Adipocyte (in vitro differentiated cells): ENCODE data around the gene COMMD10.
"Not testable (repeated sequence)": the region's sequence is repeated elsewhere in the genome, so short reads cannot be mapped to it uniquely, and the experiment has no call there.

Experiments used
- DNase-seq: peaks from one replicate; pipeline ENCODE4 v3.0.0-alpha.2; 2015; ENCODE audit warnings: low read depth
- H3K27me3 ChIP-seq: replicated peaks from 2 replicates; pipeline ENCODE4 v1.7.0; 2013; ENCODE audit warnings: mild to moderate bottlenecking, low read length, moderate library complexity; ENCODE audit not compliant: control insufficient read depth, insufficient read depth
- H3K36me3 ChIP-seq: 2 replicates; pipeline ENCODE4 v1.7.0; 2013; ENCODE audit warnings: low read length, mild to moderate bottlenecking, moderate library complexity; ENCODE audit not compliant: control insufficient read depth, insufficient read depth, severe bottlenecking
- H3K4me1 ChIP-seq: 2 replicates; pipeline ENCODE4 v1.7.0; 2013; ENCODE audit warnings: mild to moderate bottlenecking, low read length, moderate library complexity; ENCODE audit not compliant: control insufficient read depth, insufficient read depth
- H3K4me3 ChIP-seq: 2 replicates; pipeline ENCODE4 v1.7.0; 2013; ENCODE audit warnings: mild to moderate bottlenecking, low read length, moderate library complexity
- H3K9ac ChIP-seq: 2 replicates; pipeline ENCODE4 v1.7.0; 2013; ENCODE audit warnings: mild to moderate bottlenecking, low read length, moderate library complexity
- H3K9me3 ChIP-seq: 2 replicates; pipeline ENCODE4 v1.7.0; 2013; ENCODE audit warnings: mild to moderate bottlenecking, low read length, moderate library complexity; ENCODE audit not compliant: control insufficient read depth

The COMMD10 gene

DNA sequence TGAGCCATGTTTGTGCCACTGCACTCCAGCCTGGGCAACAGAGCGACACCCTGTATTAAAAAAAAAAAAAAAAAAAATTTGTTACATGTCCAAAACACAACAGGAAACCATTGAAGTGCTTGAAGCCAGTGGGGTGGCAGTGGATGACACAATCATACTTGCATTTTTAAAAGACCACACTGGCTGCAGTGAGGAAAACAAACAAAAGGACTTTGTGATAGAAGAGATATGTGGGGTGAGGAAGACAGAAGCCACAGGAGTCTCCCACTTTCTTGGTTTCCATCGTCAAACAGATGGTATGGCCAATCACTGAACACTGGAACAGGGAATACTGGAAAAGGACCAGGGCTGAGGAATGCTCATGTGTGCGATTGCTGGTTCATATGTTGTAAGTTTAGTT, 20.9 kb upstream of the COMMD10 start:
- DNase-seq = no peak
- no peaks in the 10 kb centered on the region for H3K27me3 ChIP-seq
- H3K4me3 ChIP-seq = no peak overlapping the region
- no peak overlapping the region for H3K9ac ChIP-seq
- H3K36me3 ChIP-seq = no peaks in the 10 kb centered on the region
- peaks cover 4% of the 10 kb centered on the region for H3K4me1 ChIP-seq
- H3K9me3 ChIP-seq = no peaks in the 10 kb centered on the region

DNA sequence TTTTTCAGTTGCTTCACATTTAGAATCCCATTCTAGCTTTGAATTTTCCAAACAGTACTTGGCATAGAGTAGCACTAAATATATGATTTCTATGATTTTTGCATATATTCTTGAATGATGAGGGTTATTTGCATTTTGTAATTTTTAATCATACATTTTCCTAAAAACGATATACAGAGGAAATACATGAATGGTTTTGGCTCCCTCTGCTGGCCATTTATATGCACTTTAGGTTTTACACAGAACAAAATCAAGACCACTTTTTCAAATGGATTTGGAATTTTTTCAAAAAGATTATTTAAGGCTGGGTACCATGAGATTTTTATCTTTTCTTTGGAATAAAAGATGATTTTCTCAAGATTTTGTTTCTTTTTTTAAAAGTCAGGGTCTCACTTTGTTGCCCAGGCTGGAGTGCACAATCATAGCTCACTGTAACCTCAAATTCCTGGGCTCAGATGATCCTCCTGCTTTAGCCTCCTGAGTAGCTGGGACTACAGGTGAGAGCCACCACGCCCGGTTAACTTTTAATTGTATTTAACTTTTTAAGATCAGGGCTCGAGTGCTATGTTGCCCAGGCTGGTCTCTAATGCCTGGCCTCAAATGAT, 16.7 kb upstream of the COMMD10 start:
- no peaks in the 10 kb centered on the region for H3K36me3 ChIP-seq
- no peaks in the 10 kb centered on the region for H3K9me3 ChIP-seq
- H3K9ac ChIP-seq = peak overlapping the region; percentile 18
- DNase-seq = peak; percentile 90
- H3K4me3 ChIP-seq = no peak overlapping the region
- H3K27me3 ChIP-seq = no peaks in the 10 kb centered on the region
- H3K4me1 ChIP-seq = peaks cover 4% of the 10 kb centered on the region

DNA sequence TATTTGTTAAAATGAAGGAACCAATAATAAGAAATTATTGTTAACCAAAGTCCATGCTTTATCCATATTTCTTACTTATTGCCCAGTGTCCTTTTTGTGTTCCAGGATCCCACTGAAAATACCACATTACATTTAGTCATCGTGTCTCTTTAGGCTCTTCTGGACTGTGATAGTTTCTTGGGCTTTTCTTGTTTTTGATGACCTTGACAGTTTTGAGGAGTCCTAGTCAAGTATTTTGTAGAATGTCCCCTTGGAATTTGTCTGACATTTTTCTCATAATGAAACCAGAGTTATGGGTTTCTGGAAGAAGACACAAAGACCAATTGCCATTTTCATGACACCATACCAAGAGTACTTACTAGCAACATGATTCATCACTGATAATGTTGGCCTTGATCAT, 13.6 kb upstream of the COMMD10 start:
- peaks cover 4% of the 10 kb centered on the region for H3K4me1 ChIP-seq
- no peak for DNase-seq
- no peaks in the 10 kb centered on the region for H3K27me3 ChIP-seq
- no peak overlapping the region for H3K9ac ChIP-seq
- H3K36me3 ChIP-seq = no peaks in the 10 kb centered on the region
- H3K4me3 ChIP-seq = no peak overlapping the region
- H3K9me3 ChIP-seq = no peaks in the 10 kb centered on the region

DNA sequence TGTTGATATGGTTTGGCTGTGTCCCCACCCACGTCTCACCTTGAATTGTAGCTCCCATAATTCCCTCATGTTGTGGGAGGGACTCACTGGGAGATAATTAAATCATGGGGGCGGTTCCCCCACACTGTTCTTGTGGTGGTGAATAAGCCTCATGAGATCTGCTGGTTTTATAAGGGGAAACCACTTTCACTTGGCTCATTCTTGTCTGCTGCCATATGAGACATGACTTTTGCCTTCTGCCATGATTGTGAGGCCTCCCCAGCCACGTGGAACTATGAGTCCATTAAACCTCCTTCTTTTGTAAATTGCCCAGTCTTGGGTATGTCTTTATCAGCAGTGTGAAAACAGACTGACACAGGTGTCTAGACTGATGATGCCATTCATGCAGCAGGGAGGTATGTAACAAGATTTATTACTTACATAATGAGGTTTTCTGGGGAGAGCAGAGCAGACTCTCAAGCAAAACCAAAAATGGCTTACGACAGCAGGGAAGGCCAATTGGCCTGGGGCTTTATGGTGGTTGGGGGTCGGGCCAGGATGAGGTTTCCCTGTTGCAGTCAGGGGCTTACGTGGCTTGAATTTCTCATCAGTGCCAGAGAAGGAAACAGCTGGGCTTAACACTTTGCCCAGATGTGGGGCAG, 9.5 kb upstream of the COMMD10 start:
- Histone ChIP-seq H3K9ac (no peak overlapping the region), H3K36me3 (no peaks in the 10 kb centered on the region), H3K4me3 (no peak overlapping the region), H3K9me3 (no peaks in the 10 kb centered on the region), H3K27me3 (no peaks in the 10 kb centered on the region), H3K4me1 (no peaks in the 10 kb centered on the region)
- no peak for DNase-seq

DNA sequence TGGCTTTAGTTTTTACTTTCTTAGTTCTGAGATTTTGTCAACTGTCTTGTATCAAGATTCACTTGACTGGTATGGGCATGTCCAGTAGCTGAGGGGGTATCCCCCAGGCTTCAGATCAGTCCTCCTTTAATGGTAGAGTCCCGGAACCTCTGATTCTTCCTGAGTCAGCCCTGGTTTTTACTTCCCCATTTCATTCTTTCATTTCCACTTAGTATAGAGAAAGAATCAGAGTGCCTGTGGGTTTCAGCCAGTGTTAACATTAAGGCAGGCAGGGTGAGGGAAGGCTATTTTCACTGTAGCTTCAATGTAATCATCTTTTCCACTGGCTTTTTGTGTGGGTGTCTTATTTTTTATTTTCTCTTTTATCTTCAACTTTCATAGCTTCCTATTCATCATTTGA, 8.3 kb upstream of the COMMD10 start:
- Histone ChIP-seq H3K4me3 (no peak overlapping the region), H3K4me1 (no peaks in the 10 kb centered on the region), H3K27me3 (no peaks in the 10 kb centered on the region), H3K9ac (no peak overlapping the region), H3K9me3 (no peaks in the 10 kb centered on the region), H3K36me3 (no peaks in the 10 kb centered on the region)
- DNase-seq = no peak

DNA sequence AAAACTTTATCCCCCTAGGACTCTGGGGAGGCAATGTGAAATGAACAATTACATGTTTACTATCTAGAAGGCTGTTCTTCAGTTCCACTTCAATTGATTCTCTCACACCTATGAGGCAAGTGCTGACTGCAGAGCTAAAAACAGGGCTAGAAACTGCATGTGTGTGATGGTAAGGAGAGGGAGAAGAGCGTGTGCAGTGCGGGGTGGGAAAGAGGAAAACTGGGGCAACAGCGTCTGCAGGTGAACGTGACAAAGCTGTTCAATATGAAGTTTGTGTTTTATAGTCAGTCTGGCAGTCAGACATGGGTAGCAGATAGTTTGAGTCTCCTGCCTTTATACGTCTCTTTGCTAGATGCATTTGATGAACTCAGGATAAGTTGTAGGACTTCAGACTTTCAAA, 6.6 kb upstream of the COMMD10 start:
- Histone ChIP-seq H3K9ac (no peak overlapping the region), H3K9me3 (no peaks in the 10 kb centered on the region), H3K4me1 (no peaks in the 10 kb centered on the region), H3K36me3 (no peaks in the 10 kb centered on the region), H3K27me3 (no peaks in the 10 kb centered on the region), H3K4me3 (no peak overlapping the region)
- no peak for DNase-seq

DNA sequence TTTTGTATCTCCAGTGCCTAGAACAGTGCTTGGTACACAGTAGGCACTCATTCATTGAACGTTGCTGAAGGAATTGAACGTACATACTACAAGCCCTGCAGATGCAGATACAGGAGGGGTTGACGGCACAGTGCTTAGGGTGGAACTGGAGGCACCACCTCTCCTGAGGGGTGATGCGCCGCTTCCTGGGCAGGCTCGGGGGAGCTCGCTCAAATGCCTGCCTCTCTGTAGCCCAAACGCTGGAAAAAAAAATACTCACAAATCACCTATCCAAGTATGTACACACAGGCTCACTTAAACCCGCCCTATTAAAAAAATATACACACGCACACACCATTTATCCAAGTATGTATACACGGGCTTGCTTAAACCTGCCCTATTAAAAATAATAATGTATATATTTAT, 536 bp upstream of the COMMD10 start:
- DNase-seq = peak; percentile 36
- H3K9ac ChIP-seq = peak overlapping the region; percentile 91
- peaks cover 16% of the 10 kb centered on the region for H3K4me1 ChIP-seq
- peak overlapping the region; percentile 92 for H3K4me3 ChIP-seq
- H3K36me3 ChIP-seq = peaks cover 4% of the 10 kb centered on the region
- no peaks in the 10 kb centered on the region for H3K9me3 ChIP-seq
- H3K27me3 ChIP-seq = no peaks in the 10 kb centered on the region

DNA sequence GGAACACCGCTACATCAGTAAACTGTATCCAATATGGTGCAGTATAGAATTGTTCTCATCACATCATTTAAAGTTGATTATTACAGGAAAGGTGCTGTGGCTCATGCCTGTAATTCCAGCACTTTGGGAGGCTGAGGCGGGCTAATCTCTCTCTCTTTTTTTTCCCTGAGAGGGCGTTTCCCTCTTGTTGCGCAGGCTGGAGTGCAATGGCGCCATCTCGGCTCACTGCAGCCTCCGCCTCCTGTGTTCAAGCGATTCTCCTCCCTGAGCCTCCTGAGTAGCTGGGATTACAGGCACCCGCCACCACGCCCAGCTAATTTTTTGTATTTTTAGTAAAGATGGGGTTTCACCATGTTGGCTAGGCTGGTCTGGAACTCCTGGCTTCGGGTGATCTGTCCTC, 1.5 kb downstream of the COMMD10 start:
- not testable (repeated sequence) for H3K27me3 ChIP-seq, H3K9me3 ChIP-seq, H3K36me3 ChIP-seq, DNase-seq, H3K9ac ChIP-seq
- H3K4me1 ChIP-seq = peaks cover 16% of the 10 kb centered on the region
- peak overlapping the region; percentile 92 for H3K4me3 ChIP-seq

DNA sequence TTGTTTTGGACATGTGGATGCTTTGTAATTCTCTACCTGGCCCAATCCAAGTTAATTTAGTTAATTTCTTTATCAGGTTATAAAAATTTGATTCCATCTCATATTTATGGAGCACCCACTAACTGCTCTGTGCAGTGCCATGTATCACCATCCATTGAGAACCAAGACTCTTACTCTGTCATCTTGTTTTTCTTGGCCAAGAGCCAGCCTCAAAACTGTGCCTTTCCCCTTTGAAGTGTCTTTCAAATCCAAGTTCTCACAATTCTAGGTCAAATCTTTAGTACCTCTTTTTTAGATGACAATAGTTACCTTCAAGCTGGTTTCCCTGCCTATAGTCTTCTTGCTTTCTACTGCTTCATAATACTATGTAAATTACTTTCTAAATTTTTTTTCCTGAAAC, 3.2 kb downstream of the COMMD10 start:
- DNase-seq = no peak
- no peak overlapping the region for H3K4me3 ChIP-seq
- H3K9ac ChIP-seq = no peak overlapping the region
- peaks cover 16% of the 10 kb centered on the region for H3K4me1 ChIP-seq
- H3K27me3 ChIP-seq = no peaks in the 10 kb centered on the region
- H3K36me3 ChIP-seq = peaks cover 24% of the 10 kb centered on the region
- no peaks in the 10 kb centered on the region for H3K9me3 ChIP-seq

DNA sequence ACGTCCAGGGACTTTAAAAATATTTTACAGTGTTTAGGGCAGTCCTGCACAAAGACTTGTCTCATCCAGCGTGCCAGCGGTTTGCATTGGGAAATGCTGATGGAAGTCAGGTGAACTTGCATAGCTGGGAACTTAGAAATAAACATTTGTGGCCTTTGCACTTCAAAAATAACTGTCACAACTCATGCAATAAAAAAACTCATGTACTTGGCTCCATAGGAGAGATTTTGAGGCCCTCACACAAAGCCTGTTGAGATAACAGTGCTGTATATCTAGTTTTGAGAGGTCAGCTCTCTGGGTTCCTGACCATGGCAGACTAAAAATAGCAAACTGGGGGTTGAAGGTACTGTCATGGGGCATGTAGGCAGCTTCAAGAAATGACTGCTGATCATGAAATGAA, 5.5 kb downstream of the COMMD10 start:
- H3K9ac ChIP-seq = no peak overlapping the region
- no peaks in the 10 kb centered on the region for H3K9me3 ChIP-seq
- no peak for DNase-seq
- H3K4me1 ChIP-seq = peaks cover 8% of the 10 kb centered on the region
- peaks cover 46% of the 10 kb centered on the region for H3K36me3 ChIP-seq
- H3K4me3 ChIP-seq = no peak overlapping the region
- no peaks in the 10 kb centered on the region for H3K27me3 ChIP-seq

DNA sequence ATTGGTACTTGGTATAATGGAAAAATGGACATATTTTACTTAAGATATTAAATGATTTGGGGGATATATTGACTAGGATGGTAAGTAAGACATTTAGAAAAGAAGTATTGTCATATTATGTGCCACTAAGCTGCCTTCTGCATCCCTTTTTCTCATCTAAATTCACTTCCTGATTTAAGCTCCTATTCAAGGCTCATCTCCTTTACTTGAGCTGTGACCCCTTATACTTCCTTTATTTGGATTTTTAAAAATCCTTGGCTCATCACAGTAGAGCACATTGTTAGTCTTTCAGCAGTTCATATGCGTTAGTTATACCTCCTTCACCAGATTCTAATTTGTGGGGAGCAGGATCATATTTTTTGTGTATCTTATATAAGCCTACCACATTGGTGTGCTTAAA, 6.6 kb downstream of the COMMD10 start:
- H3K4me1 ChIP-seq = no peaks in the 10 kb centered on the region
- no peaks in the 10 kb centered on the region for H3K27me3 ChIP-seq
- H3K9ac ChIP-seq = no peak overlapping the region
- DNase-seq = no peak
- peaks cover 49% of the 10 kb centered on the region for H3K36me3 ChIP-seq
- H3K4me3 ChIP-seq = no peak overlapping the region
- H3K9me3 ChIP-seq = no peaks in the 10 kb centered on the region

DNA sequence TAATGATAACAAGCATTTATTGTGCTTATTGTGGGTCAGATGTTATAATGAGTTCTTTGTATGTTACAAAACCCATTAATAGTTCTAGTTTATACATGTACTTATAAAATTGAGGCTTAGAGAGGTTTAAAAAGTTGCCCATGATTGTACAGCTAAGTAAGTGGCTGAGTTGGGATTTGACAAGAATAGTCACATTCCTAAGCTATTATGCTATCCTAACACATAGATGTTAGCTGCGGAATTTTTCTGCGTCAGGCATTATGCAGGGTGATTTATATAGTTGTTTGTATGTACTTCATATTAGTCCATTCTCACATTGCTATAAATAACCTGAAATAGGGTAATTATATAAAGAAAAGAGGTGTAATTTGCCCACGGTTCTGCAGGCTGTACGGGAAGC, 12.5 kb downstream of the COMMD10 start:
- Histone ChIP-seq H3K36me3 (peaks cover 45% of the 10 kb centered on the region), H3K27me3 (no peaks in the 10 kb centered on the region), H3K4me1 (no peaks in the 10 kb centered on the region), H3K9me3 (no peaks in the 10 kb centered on the region), H3K4me3 (no peak overlapping the region), H3K9ac (no peak overlapping the region)
- no peak for DNase-seq
